Measurements from ENCODE around the gene DOP1B.

- TF ChIP-seq ZNF384 (IDR thresholded peaks at IDR 0.05) = no peak
- TF ChIP-seq BHLHE40 (IDR thresholded peaks at IDR 0.05; ENCODE audit: borderline replicate concordance) = no peak
- no peak for TF ChIP-seq FOXM1 (IDR thresholded peaks at IDR 0.05; ENCODE audit: borderline replicate concordance)
- TF ChIP-seq L3MBTL2 (conservative IDR thresholded peaks at IDR 0.05) = no peak
- no peak for TF ChIP-seq SUZ12 (IDR thresholded peaks at IDR 0.05)
- TF ChIP-seq HDGF (IDR thresholded peaks at IDR 0.05; ENCODE audit: borderline replicate concordance) = no peak
- TF ChIP-seq TARDBP (IDR thresholded peaks at IDR 0.05) = no peak
- no peak for TF ChIP-seq SP1 (IDR thresholded peaks at IDR 0.05)
- no peak for TF ChIP-seq LEF1 (IDR thresholded peaks at IDR 0.05; ENCODE audit: borderline replicate concordance)
- TF ChIP-seq NFRKB (IDR thresholded peaks at IDR 0.05) = no peak
- TF ChIP-seq CTBP1 (IDR thresholded peaks at IDR 0.05; ENCODE audit: borderline replicate concordance) = no peak
- TF ChIP-seq ARNT (IDR thresholded peaks at IDR 0.05) = no peak
- no peak for TF ChIP-seq PKNOX1 (IDR thresholded peaks at IDR 0.05)
- TF ChIP-seq FOXA1 (IDR thresholded peaks at IDR 0.05) = no peak
Measured at GRCh38 chr21:36111238-36111637, 45.4 kb upstream of the DOP1B start.

All from HEK293T (cell line).